GM18499 (cell line): ENCODE measurements around the gene YIPF7.
A peak's percentile ranks its signal among the peaks of the same experiment; 100 is the strongest.

Experiments
- ATAC-seq: cut with Tn5 transposase; IDR thresholded peaks from one replicate; pipeline ENCODE4 v1.9.1; 2021; ENCODE audit warnings: moderate number of reproducible peaks; ENCODE audit not compliant: insufficient read depth, unreplicated experiment

YIPF7 gene

DNA sequence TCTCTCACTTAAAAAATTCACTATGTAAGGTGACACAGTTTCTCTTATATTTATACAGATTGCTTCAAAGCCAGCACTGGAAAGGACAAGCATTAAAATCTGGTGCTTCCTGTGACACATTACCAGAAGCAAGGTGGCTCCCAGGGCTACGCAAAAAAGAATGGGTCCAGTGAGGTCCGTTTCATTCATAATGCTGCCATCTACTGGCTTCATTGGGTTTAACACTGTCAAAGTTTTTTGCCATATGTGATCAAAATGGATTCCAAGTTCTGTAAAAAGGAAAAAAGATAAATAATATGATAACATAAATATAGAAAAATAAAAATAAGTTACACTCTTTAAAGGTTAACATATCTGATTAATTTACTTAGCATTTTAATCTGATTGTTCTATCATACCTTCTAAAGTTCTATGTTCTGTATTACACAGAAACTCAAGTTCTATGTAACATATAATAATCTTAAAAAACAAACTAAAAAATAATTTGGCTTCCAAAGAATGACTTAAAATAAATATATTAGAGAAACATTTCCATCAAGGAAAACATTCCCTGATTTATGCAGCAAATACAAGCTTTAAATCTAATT, 22.1 kb downstream of the YIPF7 start:
- ATAC-seq, result peak; percentile 95

DNA sequence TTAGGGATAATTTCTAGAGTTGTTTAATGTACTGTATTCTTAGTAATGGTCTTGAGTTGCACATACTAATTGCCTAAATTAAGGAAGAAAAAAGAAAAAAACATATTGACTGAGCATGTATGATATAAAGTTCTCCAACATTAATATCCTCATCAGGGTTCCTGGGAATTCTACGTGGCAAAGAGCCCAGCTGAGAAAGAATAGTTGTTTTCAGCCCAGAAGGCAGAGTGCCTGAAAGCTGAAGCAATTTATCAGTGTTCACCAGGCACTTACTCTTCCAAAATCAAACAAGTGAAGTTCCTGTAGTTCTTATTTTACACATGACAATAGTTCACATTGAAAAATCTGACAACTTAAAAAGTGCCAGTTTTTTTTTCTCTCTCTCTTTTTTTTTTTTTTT, 27.7 kb downstream of the YIPF7 start:
- no peak for ATAC-seq

DNA sequence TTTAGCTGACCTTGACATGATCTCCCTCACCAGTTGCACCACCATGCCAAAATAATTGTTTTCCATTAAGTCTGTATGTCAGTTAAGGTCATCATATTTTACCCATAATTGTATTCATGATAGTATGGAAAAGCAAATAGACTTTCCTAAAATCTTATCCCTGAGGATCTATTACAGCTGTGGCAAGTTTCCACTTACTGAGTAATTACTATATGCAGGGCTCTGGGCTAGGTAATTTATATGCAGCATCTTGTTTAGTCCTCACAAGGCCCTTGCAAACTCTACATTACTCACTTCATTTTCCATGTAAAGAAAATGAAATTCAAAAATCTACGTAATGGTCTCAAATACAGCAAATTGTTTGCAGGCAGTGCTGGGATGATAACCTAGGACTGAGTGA, 34.8 kb downstream of the YIPF7 start:
- no peak for ATAC-seq

DNA sequence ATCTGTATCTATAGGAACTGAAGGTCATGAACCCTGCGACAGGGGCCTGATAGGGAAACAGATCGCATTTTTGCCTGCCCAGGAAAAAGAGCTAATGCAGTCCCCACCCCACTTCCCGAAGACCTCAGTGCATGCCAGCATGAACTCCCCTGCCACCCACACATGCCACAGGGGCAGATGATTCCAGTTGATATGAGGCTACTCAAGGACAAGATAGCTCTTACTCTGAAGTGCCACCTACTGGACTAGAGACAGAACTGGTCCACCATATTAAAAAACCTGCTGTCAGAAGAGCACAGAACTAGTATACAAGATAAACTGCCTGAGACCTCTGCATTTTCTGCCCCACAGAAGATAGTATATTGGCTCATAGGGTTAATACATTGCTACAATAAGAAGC, 68.0 kb downstream of the YIPF7 start:
- ATAC-seq, result no peak

DNA sequence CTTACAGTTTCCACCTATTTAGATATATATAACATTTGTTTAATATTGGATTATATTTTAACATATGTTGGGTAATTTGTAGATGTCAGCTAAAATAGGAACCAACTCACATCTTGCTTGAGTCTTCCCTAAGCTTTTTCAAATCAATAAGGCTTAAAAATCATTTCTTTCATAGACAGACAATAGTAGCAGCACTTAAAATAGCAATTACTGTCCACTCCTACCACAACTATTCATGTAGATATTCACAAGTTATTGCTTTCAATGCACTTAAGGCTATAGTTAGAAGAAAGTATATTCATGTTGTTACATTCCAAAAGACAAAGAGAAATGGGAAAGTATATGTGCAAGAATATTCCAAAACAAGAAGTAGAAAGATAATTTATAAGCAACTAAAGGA, 71.2 kb downstream of the YIPF7 start:
- ATAC-seq, result no peak

DNA sequence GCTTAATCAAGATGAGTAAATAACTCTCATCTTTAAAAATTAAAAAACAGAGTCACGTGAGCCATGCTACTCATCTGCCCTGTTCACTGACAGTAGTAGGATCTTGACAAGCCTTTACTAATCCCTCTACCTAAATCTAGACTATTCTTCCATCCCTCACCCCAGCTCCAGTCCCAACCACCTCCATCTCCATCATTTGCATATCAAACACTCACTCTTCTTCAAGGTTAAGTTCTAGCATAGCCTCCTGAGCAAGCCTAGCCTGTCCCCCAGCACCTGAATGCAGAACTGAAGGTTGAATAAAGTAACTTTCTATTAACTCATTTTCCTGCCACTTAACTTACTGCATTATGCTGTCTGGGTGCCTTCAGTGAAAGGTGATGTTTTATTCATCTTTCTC, 72.5 kb downstream of the YIPF7 start:
- no peak for ATAC-seq
